K562 (cell line): ENCODE results near the gene GTF2H4. TPM values are rescaled to one million over a fixed set of nuclear protein-coding genes. Genes with fewer than 3 reads are reported as not detected.

Experiments
- CCNT2 ChIP-seq: IDR thresholded peaks from 2 replicates; pipeline ENCODE4 v1.6.1; 2011; ENCODE audit warnings: borderline replicate concordance, low read depth, mild to moderate bottlenecking, moderate library complexity, mixed read lengths, low read length; ENCODE audit not compliant: insufficient read length; ENCODE audit errors: extremely low read depth
- DPF2 ChIP-seq: fragments of 450-650 bp; IDR thresholded peaks from 2 replicates; pipeline ENCODE4 v1.6.1; 2016
- FOXM1 ChIP-seq, 2 experiments: fragments of 450-650 bp in 1 of 2; sonication (generic) in 1 of 2; formaldehyde crosslinking in 1 of 2; IDR thresholded peaks; 2 replicates each; pipeline versions ENCODE4 v1.6.1 to v1.9.0; 2017 to 2022; ENCODE audit warnings: low read depth in 2 of 2, mild to moderate bottlenecking in 2 of 2, missing genetic modification reagents in 1 of 2, moderate library complexity in 1 of 2
- SIN3A ChIP-seq, 2 experiments: fragments of 150-350 bp in 1 of 2; IDR thresholded peaks; 2 replicates each; pipeline ENCODE4 v1.6.1; 2011 to 2016; ENCODE audit warnings: borderline replicate concordance in 2 of 2, low read depth in 2 of 2, low read length in 2 of 2, mild to moderate bottlenecking in 2 of 2, moderate library complexity in 2 of 2; ENCODE audit not compliant: control insufficient read depth in 1 of 2
- SIRT6 ChIP-seq: IDR thresholded peaks from one replicate; pipeline ENCODE4 v1.6.1; 2012; ENCODE audit warnings: low read depth, mild to moderate bottlenecking, control low read depth, inconsistent platforms, low read length, moderate library complexity
- TEAD4 ChIP-seq, 2 experiments: sonication (generic) in 1 of 2; formaldehyde crosslinking in 1 of 2; IDR thresholded peaks; 2 replicates each; pipeline versions ENCODE4 v1.6.1 to v1.8.0; 2012 to 2022; ENCODE audit warnings: borderline replicate concordance in 1 of 2, inconsistent platforms in 1 of 2, low read length in 1 of 2, mild to moderate bottlenecking in 1 of 2, missing genetic modification reagents in 1 of 2
- THAP12 ChIP-seq: fragments of 250-450 bp; sonication (Bioruptor Pico); IDR thresholded peaks from 2 replicates; pipeline ENCODE4 v1.9.0; 2021; ENCODE audit warnings: mild to moderate bottlenecking, inconsistent platforms
- ZBTB2 ChIP-seq: fragments of 450-650 bp; IDR thresholded peaks from 2 replicates; pipeline ENCODE4 v1.6.1; 2016; ENCODE audit warnings: antibody characterized with exemption
- ZBTB8A ChIP-seq: fragments of 450-650 bp; IDR thresholded peaks from 2 replicates; pipeline ENCODE4 v1.6.1; 2018; ENCODE audit warnings: mild to moderate bottlenecking, moderate library complexity; ENCODE audit not compliant: partially characterized antibody
- ZC3H8 ChIP-seq: fragments of 450-650 bp; IDR thresholded peaks from 2 replicates; pipeline ENCODE4 v1.6.1; 2017
- ZKSCAN1 ChIP-seq: fragments of 150-350 bp; IDR thresholded peaks from 2 replicates; pipeline ENCODE4 v1.6.1; 2016; ENCODE audit warnings: low read depth, low read length
- ZNF354B ChIP-seq: fragments of 250-450 bp; sonication (Bioruptor Pico); IDR thresholded peaks from 2 replicates; pipeline ENCODE4 v1.4.0; 2020
- ZNF717 ChIP-seq: fragments of 250-450 bp; sonication (Bioruptor Pico); IDR thresholded peaks from 2 replicates; pipeline ENCODE4 v1.5.0; 2021
- polyA plus RNA-seq, 8 experiments: library from polyadenylated mRNA; depleted of rRNA in 4 of 8; stranded (reverse) in 5 of 8; unstranded in 3 of 8; fragments of >200 nt; fragmentation: Nextera tagmentation in 2 of 8; fragmentation: Illumina TruSeq in 1 of 8; extraction: Ambion mirVana in 2 of 8; extraction: Trizol in 1 of 8; gene quantifications; 2 replicates each; pipeline versions ENCODE4 v1.2.1 to v1.2.3, GENCODE V29; 2011 to 2014; ENCODE audit warnings: inconsistent platforms in 1 of 8, missing spikeins in 1 of 8
- total RNA-seq, 7 experiments: library from RNA; depleted of rRNA in 6 of 7; stranded (reverse); fragments of >200 nt in 6 of 7; fragmentation: Illumina TruSeq in 2 of 7; extraction: Trizol in 2 of 7; gene quantifications; 2 replicates each; pipeline versions ENCODE4 v1.2.1 to v1.2.3, GENCODE V29; 2011 to 2021; ENCODE audit warnings: low replicate concordance in 1 of 7
- TF ChIP-seq, protein P1 (sequence below): fragments of 450-650 bp; formaldehyde crosslinking; IDR thresholded peaks from 2 replicates; pipeline ENCODE4 v1.4.0; 2020; ENCODE audit warnings: mild to moderate bottlenecking, mixed read lengths
- TF ChIP-seq, protein P2 (sequence below): sonication (generic); formaldehyde crosslinking; IDR thresholded peaks from 2 replicates; pipeline ENCODE4 v1.8.0; 2022; ENCODE audit warnings: mild to moderate bottlenecking, missing genetic modification reagents, borderline replicate concordance
- TF ChIP-seq, protein P3 (sequence below): sonication (generic); formaldehyde crosslinking; IDR thresholded peaks from 2 replicates; pipeline ENCODE4 v1.8.1; 2023; ENCODE audit warnings: mild to moderate bottlenecking, missing genetic modification reagents

Gene GTF2H4
- total and polyA plus RNA-seq, 9 of the 15 experiments (the other 6 are each of a cell fraction or from before 2014, with no cell fraction given): 3.6 to 86.1 (median 39.6) TPM

- TF ChIP-seq CCNT2 (no peak), THAP12 (CRISPR knock-in tag) (peak; percentile 61; the same call in 1 of the 2 replicates), DPF2 (peak; percentile 30), ZNF717 (CRISPR knock-in tag) (no peak), ZNF354B (CRISPR knock-in tag) (no peak), SIN3A (IDR thresholded peaks at IDR 0.05; ENCODE audit: borderline replicate concordance in 2 of 2, control insufficient read depth in 1 of 2, low read depth in 2 of 2, low read length in 2 of 2) (0 out of 4 replicates have a peak, but pooled peaks of 1 of the 2 experiments have one; percentile 13), FOXM1 (IDR thresholded peaks at IDR 0.05; ENCODE audit: low read depth) (no peak), FOXM1 (CRISPR knock-in tag; IDR thresholded peaks at IDR 0.05; ENCODE audit: low read depth) (no peak), ZC3H8 (no peak), ZKSCAN1 (peak; percentile 43; the same call in 1 of the 2 replicates), ZBTB8A (no peak), ZBTB2 (peak; percentile 49; the same call in 1 of the 2 replicates), TEAD4 (IDR thresholded peaks at IDR 0.05; ENCODE audit: low read length) (0 out of 2 replicates have a peak, but pooled peaks have one; percentile 10), TEAD4 (CRISPR knock-in tag; IDR thresholded peaks at IDR 0.05; ENCODE audit: borderline replicate concordance) (no peak), SIRT6 (no peak)
- TF ChIP-seq, protein P1, sequence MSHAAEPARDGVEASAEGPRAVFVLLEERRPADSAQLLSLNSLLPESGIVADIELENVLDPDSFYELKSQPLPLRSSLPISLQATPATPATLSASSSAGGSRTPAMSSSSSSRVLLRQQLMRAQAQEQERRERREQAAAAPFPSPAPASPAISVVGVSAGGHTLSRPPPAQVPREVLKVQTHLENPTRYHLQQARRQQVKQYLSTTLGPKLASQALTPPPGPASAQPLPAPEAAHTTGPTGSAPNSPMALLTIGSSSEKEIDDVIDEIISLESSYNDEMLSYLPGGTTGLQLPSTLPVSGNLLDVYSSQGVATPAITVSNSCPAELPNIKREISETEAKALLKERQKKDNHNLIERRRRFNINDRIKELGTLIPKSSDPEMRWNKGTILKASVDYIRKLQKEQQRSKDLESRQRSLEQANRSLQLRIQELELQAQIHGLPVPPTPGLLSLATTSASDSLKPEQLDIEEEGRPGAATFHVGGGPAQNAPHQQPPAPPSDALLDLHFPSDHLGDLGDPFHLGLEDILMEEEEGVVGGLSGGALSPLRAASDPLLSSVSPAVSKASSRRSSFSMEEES (CRISPR knock-in tag): no peak
- TF ChIP-seq, protein P2, sequence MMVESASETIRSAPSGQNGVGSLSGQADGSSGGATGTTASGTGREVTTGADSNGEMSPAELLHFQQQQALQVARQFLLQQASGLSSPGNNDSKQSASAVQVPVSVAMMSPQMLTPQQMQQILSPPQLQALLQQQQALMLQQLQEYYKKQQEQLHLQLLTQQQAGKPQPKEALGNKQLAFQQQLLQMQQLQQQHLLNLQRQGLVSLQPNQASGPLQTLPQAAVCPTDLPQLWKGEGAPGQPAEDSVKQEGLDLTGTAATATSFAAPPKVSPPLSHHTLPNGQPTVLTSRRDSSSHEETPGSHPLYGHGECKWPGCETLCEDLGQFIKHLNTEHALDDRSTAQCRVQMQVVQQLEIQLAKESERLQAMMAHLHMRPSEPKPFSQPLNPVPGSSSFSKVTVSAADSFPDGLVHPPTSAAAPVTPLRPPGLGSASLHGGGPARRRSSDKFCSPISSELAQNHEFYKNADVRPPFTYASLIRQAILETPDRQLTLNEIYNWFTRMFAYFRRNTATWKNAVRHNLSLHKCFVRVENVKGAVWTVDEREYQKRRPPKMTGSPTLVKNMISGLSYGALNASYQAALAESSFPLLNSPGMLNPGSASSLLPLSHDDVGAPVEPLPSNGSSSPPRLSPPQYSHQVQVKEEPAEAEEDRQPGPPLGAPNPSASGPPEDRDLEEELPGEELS: no peak
- TF ChIP-seq, protein P3, sequence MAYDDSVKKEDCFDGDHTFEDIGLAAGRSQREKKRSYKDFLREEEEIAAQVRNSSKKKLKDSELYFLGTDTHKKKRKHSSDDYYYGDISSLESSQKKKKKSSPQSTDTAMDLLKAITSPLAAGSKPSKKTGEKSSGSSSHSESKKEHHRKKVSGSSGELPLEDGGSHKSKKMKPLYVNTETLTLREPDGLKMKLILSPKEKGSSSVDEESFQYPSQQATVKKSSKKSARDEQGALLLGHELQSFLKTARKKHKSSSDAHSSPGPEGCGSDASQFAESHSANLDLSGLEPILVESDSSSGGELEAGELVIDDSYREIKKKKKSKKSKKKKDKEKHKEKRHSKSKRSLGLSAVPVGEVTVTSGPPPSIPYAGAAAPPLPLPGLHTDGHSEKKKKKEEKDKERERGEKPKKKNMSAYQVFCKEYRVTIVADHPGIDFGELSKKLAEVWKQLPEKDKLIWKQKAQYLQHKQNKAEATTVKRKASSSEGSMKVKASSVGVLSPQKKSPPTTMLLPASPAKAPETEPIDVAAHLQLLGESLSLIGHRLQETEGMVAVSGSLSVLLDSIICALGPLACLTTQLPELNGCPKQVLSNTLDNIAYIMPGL (CRISPR knock-in tag): no peak
Observed at GRCh38 chr6:30877419-30878262, 30.4 kb upstream of the GTF2H4 start (continued).
